Measurements from ENCODE around the gene DPY19L2.
"Not testable (repeated sequence)": the region's sequence is repeated elsewhere in the genome, so short reads cannot be mapped to it uniquely, and the experiment has no call there.

- not testable (repeated sequence) for TF ChIP-seq CTCF (IDR thresholded peaks at IDR 0.05 in 2 of 3, conservative IDR thresholded peaks at IDR 0.05 in 1 of 3; ENCODE audit: insufficient read depth in 2 of 3, low read depth in 1 of 3, low read length in 3 of 3); SMC3 (conservative IDR thresholded peaks at IDR 0.05; ENCODE audit: insufficient read depth, low read depth, low read length); IRF9 (tag; IDR thresholded peaks at IDR 0.05); USF1 (CRISPR knock-in tag; IDR thresholded peaks at IDR 0.05); EZH2 (IDR thresholded peaks at IDR 0.05; ENCODE audit: borderline replicate concordance, low read depth, low read length)
Observed at GRCh38 chr12:63583289-63583688, 85.0 kb downstream of the DPY19L2 start.
